Ecto neural progenitor cell (in vitro differentiated cells): ENCODE measurements around the gene CCDC85A.

Experiments used
- DNase-seq: peaks from one replicate; pipeline ENCODE4 v3.0.0-alpha.2; 2018; ENCODE audit warnings: low spot score

Gene CCDC85A

DNA sequence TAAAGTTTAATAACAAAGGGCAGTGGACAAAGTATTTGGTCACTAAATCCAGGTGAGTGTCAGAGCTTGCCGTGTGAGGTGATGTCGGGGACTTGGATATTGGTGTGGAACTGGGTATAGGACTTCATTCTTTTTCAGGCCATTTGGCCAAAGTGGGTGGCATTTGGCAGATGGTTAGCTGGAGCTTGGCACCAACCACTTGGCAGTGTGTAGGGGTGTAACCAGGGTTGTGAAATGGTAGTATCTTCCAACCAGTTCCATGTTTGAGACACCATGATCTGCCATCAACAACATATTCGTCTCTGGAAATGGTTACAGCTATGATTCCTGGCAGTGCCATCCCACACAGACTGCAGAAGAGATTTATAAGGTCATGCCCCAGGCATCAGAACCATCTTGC lies 113.9 kb downstream of the CCDC85A start:
- no peak for DNase-seq

DNA sequence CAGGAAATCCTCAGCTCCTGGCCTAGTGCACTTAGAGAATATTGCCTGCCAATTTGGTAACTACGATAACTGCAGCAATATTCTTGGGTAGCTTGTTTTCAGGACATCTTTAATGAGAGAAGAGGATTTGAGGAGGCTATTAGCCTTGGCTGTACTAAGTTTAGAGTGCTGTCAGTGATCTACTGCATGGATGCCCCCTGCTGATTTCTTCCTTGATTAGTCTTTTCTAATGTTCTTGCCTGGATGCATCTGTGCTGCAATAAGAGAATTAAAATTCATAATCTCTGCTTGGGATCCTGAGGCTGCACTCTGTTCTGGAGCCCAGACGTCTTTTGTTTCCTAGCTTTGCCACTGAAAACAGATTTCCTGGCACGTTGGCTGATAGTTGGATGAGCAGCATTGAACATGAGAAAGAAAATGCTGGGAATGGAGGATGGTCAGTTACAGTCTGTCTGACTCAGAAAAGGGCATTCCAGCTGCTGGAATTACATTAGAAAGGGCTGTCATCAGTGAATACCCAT lies 115.4 kb downstream of the CCDC85A start:
- no peak for DNase-seq

DNA sequence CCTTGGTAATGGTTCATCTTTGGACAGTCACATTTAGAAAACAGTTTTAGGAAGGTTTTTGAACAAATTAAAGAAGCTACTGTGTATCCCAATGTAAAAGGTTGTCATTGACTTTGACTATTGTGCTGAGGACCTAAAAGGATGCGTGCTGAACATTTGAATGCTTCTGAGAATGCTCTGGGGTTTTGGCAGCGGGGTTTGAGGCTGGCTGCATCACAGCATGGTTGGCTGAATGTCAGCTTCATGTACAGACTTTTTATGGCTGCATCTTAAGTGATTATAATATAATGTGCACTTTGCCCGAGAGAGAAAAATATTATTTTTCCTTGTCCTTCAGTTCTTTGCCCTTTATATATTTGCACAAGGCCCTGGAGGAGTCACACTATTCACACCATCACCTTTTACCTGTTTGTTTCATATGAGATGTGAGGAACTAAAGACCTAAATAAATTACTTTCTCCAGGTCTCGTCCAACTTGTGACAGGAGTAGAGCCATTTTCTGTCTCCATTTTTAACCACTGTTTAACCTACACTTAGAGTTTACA lies 125.9 kb downstream of the CCDC85A start:
- DNase-seq, result no peak

DNA sequence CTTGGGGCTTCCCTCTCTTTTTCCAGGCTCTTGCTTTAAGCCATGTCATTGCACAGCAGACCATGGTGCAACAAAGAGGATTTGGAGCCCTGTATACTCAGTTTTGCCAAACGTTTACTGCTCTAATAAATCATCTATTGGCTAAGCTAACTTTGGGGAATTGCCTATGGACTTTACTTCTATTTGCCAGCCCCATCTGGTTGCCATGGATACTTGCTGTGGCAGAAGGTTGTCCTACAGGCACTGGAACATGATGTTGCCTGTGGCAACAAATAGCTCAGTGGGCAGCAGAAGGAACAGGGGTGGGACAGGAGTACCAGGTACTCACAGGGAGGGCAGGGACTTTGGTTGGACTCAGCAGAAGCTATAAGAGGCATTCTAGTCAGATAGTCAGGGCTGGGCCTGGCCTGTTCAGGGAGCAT lies 129.7 kb downstream of the CCDC85A start:
- no peak for DNase-seq

DNA sequence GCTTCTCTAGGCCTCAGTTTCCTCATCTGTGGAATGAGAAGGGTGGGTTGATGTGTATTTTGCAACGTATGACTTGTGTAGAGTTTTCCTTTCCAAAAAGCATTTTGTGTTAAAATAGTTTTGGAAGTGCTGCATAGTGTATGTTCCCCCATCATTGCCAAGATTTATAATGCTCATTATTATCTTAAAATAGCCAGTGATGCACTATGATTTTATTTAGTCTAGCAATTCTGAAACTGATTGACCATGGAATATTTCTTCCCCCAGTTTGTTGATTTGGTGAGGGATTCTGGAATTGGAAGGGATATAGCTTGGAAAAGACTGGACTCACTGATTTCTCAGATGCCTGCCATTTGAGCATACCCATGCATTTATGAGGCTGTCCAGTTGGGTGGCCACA lies 130.6 kb downstream of the CCDC85A start:
- DNase-seq, result no peak

DNA sequence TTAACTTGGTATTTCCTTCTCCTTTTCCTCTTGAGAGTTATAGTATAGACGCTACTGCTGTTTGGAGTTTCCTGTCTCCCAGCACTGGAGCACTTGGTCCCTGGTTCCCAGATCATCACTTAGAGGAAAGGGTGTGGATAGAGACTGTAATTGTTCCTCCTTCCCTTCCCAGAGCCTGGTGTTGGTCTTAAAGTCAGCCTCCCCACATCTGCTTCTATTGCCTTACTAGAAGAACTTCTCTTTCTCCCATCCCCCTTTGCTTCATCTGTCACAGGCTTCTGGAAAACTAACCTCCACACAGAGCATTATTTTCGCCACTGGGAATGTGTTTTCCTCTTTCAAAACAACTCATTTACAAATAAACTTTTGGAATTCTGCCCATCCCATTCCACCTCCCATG lies 131.0 kb downstream of the CCDC85A start:
- no peak for DNase-seq

DNA sequence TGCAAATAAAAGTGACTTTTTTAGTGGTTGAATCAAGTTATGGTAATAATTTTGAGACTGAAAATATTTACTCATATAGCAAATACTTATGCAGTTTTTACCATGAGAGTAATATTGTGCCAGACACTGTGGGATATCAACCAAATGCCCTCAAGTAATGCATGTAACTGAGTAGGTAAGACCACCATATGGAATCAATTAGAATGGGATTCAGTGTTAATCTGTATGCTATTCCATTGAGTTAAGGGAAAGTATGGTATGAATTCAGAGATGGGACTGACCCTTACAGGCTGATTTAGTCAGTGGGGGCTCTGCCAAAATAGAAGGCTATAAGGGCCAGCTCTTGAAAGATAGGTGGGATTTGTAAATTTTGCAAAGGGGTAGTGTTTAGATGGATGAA lies 131.6 kb downstream of the CCDC85A start:
- no peak for DNase-seq

DNA sequence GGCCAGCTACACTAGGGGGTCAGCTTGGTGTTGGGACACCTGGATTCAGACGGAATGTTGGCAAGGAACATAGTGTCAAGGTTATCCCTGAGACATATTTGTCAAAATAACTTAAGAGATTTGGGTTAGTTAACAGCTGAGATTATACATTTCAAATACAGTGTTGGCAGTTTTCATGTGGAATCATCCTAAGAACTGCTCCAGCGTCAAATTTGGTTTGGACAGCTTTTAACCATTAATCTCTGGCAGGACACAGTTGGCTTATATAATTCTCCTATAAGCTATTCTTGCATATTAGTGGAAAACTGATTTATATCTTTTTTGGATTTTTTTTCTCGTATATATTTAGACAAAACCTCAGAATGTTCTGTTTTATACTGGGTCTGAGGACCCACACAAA lies 132.2 kb downstream of the CCDC85A start:
- DNase-seq, result no peak

DNA sequence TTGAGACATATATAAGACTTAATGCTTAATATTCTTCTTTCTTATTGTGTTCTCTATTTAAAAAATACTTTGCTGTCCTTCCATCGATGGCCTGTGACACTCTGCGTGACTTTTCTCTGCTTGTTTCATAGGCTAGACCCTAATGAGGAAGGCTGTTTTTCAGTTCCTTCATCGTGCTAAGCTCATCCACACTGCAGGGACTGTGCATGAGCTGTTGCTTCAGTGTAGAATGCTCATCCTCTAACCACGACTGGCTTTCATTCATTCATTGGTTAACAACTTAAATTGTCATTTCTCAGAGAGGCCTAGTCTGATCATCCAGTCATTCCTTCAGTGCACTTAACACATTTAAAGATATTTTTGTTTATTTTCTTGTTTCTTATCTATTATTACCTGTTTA lies 134.4 kb downstream of the CCDC85A start:
- DNase-seq, result no peak

DNA sequence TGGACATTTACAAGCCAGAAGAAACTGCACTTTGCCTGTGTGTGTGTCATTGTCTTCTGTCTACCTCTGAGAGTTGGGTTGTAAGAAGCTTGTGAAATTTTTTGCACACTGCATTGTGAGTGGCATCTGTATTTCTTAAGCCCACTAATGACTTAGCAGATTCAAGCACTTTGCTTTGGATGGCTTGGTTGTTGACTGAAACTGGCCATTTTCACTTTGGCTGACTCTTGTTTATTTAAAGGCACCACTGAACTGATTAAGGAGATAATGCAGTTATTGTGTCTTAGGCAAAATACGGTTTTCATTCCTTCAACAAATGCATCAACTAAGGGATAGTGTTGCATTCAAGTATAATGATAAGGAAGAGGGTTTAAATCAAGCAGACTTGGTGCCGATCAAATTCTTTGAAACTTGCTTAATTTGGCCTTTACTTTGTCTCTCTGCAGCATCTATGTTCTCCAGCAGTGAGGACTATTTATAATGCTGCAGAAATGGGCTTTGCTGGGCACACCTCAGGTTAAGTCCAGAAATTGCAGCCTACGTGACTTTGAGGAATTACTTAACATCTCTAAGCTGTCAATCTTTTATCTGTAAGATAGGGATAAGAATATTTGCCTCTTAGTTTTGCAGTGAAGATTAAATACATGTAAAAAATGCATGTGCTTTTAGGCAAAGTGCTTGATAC lies 142.0 kb downstream of the CCDC85A start:
- DNase-seq, result no peak

DNA sequence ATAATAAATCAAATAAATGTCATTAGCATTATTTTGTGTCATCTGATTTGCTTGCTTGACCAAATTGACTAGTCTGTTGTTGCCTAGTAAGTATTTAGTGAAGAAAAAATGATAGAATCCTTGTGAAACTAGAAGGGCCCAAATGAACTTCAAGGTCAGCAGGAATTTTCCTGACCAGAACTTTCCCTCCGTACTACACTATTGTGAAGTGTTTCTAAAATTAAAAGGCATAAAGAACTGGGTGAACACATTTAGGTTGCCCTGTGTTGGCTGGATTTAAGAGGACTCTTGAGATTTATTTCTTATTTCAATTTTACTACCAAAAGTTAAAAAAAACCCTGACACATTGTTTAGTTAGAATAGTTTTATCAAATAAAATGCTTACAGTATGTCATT lies 142.6 kb downstream of the CCDC85A start:
- no peak for DNase-seq

DNA sequence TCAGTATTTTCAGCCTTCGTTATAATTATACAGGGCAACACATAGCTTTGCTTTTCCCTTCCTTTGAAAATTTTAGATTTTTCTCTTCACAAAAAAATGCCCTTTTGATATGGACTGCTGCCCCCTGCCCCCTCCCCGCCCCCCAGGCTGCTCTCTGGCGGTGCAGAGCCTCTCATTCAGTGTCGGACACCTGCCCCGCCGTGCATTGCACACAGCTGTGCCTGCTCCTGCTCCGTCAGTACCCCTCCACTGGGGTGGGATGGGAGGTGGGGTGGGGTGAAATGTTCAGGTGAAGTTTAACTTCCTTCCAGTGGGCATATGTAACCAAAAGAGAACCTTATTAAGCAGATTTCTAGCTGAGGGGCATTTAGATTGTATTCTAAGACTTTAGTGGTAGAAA lies 148.0 kb downstream of the CCDC85A start:
- DNase-seq, result no peak

DNA sequence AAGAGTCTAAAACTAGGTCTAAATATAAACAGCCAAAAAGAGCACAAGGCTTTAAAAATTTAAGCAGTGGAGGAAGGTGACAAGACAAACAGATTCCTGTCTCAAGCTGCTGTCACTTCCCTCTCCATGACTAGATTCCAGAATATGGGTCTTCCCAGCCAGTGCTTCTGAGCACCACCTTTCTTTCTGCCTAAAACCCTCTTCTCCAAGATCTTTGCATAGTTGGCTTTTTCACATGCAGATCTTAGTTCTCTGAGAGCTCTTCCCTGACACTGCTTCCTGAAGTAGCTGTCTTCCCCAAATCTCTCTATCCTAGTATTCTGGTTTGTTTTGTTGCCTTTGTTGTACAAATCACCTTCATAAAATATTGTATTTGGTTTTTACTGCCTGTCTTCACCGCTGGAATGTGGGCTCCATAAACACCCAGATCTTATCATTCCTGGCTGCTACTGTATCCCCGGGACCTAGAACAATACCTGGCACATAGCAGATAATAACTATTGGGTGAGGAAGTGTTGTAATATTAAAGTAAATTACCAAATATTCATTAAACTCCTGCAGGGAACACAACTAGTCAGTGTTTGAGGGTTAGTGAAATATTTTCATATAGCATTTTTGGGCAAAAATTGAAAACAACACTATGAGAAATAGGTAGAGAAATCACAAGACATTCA lies 150.2 kb downstream of the CCDC85A start:
- DNase-seq, result no peak

DNA sequence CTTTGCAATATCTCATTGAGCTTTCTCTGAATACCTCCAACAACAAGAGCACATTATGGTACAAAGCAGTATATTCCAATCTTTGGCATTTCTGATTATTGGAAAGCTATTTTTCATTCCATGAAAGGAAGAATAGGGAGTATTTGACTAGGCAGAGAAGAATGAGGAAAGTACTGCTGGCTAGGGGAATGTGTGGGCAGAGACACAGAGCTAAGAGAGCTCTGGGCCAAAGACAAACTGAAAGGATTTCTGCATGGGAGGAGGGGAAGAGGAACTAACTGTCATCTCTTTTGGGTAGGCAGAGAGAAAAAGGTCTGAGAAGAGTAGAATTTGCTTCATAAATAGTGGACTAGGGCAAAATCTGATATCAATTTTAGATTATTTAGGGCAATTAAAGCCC lies 150.8 kb downstream of the CCDC85A start:
- DNase-seq, result no peak

DNA sequence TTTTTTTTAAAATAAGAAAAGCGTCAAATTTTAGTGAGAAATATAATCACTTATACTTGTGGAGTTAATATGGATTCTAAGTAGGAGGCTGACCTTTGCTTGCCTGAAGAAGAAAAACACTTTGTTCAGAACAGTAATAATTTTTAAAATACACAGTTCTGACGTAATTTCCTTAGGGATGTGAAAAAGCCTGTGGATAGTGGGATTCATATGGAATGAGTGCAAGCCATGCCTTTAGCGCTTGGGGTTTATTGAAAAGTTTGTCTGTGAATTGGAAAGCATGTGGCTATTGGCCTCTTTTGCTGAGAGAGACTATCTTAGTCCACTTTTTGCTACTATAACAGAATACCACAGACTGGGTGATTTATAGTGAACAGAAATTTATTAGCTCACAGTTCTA lies 151.3 kb downstream of the CCDC85A start:
- DNase-seq, result no peak

DNA sequence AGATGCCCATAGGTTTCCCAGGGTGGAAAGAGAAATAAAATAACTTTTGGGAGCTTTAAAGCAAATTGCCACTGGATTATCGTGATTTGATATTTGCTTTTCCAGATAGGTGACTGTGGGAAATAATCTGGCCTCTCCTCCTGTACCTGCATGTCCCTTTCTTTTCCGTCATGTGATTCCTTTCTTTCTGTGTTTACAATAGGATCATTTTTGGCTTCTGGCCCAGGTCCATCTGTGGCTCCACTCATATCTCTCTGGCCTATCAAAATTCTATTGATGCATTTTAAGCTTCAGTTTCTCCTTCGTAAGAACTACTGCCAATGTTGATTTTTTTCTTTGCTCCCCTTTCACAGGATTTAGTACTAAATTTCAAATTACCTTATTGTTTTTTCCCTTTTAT lies 153.6 kb downstream of the CCDC85A start:
- no peak for DNase-seq

DNA sequence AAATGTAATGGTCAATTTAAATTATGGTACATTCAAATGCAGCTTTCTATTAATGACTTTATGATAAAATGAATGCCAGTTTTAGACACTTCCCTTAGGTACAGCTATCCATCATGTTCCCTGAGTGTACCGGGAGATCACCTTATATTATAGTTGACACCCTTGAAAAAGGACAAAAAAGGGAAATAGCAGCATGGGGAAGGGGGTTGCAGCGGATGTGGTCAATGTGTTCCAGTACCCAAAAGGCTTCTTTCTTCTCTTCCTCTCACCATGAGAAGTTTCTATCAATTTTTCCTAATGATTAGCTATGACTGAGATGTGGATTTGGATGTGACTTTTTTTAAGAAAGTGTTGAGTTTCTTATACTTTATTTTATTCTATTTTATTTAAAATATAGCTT lies 154.4 kb downstream of the CCDC85A start:
- no peak for DNase-seq

DNA sequence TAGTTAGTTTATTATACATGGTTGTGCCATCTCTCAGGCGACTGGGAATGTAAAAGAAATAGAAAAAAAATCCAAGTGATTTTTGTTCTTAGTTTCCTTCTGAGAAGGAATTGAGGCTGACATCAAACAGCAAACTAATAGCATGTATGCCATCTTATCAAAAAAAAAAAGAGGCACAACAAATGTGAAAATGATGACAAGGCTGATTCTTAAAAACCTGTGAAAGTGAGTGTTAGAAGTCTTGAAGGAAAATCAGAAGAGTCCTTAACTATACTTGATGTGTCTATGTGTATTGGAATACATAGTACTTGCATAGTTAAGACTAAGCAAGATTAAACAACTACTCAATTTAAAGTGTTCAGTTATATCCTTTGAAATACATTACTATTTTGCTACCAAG lies 161.0 kb downstream of the CCDC85A start:
- no peak for DNase-seq

DNA sequence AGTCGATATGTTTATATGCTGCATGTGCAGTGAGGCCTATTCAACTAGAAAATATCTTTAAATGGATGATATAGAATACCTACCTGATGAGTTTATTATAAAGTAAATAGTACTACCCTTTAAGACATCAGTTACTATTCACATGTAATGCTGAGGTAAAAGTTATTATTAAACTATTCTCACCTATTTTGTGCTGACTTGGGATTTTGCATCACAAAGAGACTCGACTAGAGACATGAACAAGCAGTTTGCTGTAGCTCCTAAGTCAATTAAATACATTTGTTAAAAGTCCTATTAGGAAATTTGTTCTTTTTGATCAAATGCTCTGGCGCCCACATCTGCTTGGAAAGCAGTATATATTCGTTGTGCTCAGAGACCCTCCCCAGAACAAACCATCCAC lies 164.1 kb downstream of the CCDC85A start:
- no peak for DNase-seq

DNA sequence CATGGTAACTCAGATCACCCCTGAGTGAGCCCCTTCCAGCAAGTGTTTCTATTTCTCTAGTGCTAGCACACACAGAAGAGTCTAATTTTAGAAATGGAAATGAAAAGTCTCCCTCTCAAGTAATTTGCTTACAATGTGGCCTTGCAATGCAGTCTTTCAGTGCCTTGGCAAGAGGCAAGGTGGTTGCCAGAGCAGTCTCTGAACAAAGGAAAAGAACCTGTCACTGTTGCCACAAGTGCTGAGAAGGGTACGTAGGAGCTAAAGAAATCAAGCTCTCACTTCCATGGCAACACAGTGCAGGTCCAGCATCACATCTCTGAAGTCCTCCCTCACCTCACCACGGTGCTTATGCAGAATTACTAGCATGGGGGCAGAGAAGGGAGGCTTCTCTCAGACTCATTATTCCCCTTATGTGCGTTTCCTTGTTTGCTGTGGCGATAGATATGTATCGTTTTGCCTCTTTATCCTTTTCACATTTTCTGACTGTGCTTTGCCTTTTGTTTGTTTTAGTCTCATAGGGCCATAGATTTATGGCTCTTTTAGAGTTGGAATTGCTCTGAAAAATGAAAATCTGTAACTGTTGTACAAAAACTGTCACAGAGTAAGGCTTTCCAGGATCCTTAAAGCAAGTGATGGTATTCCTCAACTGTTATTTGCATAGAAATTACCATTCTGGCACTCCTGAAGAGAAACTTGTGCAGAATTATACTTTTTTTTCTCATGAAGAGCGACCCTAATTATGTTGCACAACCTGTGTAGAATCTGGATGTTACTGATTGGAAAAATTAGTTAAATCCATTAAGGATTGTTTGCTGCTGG lies 164.8 kb downstream of the CCDC85A start:
- no peak for DNase-seq

DNA sequence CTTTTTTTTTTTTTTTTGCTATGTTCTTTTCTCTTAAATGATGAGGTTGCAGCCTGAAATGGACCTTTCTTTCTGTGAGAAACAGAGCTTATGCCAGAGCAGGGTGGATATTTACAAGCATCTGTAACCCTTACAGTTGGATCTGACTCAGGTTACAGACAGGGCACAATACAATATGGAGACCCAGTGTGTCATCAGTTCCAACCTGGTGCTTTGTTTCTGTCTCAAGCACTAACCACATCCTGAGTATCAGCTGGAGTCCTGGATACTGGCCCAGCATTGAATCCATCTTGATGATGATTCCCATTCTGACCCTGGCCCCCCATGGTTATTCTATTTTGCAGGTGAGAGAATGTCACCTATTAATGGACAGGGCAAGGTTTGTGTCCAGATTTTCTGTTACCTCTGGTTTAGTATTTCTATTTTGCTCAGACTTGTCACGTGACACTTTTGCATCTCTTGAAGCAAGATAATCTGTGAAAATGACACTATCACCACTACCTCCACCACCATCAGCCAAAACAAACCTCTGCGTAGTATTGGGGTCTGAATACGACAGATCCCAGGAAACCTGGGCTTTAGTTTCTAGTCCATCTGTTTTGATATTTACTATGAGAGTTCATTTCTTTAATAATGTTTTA lies 174.0 kb downstream of the CCDC85A start:
- DNase-seq, result no peak

DNA sequence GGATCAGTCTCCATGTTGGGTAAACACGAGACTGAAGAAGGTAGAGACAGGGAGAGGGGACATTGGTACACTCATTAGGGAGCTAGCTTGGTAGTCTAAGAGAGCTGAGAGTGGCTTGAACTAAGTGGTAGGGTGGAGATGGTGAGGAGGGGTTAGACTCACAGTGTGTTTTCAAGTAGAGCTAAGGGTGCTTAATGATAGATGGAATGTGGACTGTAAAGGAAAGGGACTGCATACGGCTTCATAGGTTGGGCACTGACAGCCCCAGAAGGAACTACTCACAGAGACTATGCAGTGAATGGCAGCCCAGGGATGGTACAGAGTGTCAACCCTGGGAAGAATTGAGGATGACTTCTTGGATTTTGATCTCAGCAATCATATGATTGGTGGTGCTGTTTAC lies 178.1 kb downstream of the CCDC85A start:
- no peak for DNase-seq
